ES-I3 (cell line): ENCODE measurements around the gene ANKRD2.

ENCODE experiments used
- H3K36me3 ChIP-seq: 2 replicates; pipeline ENCODE4 v1.6.1; 2013; ENCODE audit warnings: mild to moderate bottlenecking, low read length, control low read depth, moderate library complexity; ENCODE audit not compliant: insufficient read depth
- H3K4me1 ChIP-seq: 2 replicates; pipeline ENCODE4 v1.6.1; 2013; ENCODE audit warnings: mild to moderate bottlenecking, control low read depth, low read length; ENCODE audit not compliant: insufficient read depth
- H3K9ac ChIP-seq: 2 replicates; pipeline ENCODE4 v1.6.1; 2013; ENCODE audit warnings: low read depth, mild to moderate bottlenecking, low read length, moderate library complexity
- H3K9me3 ChIP-seq: 2 replicates; pipeline ENCODE4 v1.6.1; 2013; ENCODE audit warnings: mild to moderate bottlenecking, low read length, moderate library complexity; ENCODE audit not compliant: control insufficient read depth, insufficient read depth

Gene ANKRD2

GRCh38 chr10:97612386-97612785 lies 39.8 kb downstream of the ANKRD2 start:
- H3K36me3 ChIP-seq = no peaks in the 10 kb centered on the region
- H3K4me1 ChIP-seq = peaks cover 3% of the 10 kb centered on the region; the same call in 1 of the 2 replicates
- H3K9me3 ChIP-seq = no peaks in the 10 kb centered on the region
- H3K9ac ChIP-seq = no peak overlapping the region

DNA sequence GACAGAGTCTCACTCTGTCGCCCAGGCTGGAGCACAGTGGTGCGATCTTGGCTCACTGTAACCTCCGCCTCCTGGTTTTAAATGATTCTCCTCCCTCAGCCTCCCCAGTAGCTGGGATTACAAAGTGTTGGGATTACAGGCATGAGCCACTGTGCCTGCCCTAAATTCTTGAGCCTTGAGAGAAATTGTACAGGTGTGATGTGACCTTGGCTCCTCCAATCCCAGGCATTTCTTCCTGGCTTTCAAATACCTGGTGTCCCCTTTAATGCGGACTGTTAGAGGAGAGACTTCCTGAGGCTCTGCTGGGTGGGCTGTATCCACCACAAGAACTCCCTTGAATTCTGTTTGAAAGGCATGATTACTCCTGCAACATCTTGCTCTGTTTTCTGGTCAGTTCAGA lies 45.7 kb downstream of the ANKRD2 start:
- H3K4me1 ChIP-seq = no peaks in the 10 kb centered on the region
- H3K9ac ChIP-seq = no peak overlapping the region
- no peaks in the 10 kb centered on the region for H3K36me3 ChIP-seq
- no peaks in the 10 kb centered on the region for H3K9me3 ChIP-seq

DNA sequence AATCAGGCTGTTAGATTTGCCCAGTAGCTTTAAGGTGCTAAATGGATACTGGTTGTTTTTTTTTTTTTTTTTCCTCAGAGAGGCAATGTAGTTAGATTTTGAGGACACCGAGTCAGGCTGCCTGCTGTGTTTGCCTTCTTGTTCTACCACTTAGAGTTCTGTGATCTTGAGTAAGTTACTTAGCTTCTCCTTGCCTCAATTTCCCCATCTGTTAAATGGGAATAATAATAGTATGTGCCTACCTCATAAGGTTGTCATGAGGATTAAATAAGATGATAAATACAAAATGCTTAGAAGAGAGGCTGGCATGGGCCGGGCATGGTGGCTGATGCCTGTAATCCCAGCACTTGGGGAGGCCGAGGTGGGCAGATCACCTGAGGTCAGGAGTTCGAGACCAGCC lies 46.2 kb downstream of the ANKRD2 start:
- Histone ChIP-seq H3K9ac (no peak overlapping the region), H3K9me3 (no peaks in the 10 kb centered on the region), H3K36me3 (no peaks in the 10 kb centered on the region), H3K4me1 (no peaks in the 10 kb centered on the region)

DNA sequence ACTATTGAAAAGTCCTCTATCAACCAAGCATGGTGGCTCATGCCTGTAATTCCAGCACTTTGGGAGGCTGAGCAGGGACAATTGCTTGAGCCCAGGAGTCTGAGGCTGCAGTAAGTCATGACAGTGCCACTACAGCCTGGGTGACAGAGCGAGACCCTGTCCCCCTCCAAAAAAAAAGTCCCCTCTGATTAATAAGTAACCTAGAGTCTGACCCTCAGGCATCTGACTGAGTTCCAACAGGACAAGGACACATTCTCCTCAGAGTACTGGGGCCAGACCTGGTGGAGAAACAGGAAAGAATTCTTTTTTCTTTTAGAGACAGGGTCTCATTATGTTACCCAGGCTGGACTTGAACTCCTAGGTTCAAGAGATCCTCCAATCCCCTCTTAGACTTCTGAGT lies 50.7 kb downstream of the ANKRD2 start:
- Histone ChIP-seq H3K4me1 (no peaks in the 10 kb centered on the region), H3K36me3 (no peaks in the 10 kb centered on the region), H3K9me3 (no peaks in the 10 kb centered on the region), H3K9ac (no peak overlapping the region)

- H3K36me3 ChIP-seq = no peaks in the 10 kb centered on the region
- no peak overlapping the region for H3K9ac ChIP-seq
- H3K4me1 ChIP-seq = no peaks in the 10 kb centered on the region
- no peaks in the 10 kb centered on the region for H3K9me3 ChIP-seq
Measured at GRCh38 chr10:97627731-97628130, 55.2 kb downstream of the ANKRD2 start.

DNA sequence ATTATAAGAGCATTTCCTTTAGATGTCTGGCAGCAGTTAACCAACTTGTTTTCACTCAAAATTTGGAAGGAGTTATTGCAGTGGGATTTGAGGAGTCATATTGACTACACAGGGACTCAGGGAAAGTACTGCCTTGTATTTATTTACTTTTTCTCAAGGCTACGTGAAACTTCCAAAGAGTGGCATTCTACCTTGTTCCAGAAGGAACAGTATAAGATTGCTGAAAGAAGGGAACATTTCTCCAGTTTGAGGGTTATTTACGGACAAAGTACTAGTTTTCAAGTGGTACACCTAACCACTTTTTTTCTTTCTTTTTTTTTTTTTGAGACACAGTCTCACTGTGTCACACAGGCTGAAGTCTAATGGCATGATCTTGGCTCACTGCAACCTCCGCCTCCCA lies 55.6 kb downstream of the ANKRD2 start:
- no peaks in the 10 kb centered on the region for H3K36me3 ChIP-seq
- no peaks in the 10 kb centered on the region for H3K9me3 ChIP-seq
- H3K4me1 ChIP-seq = no peaks in the 10 kb centered on the region
- no peak overlapping the region for H3K9ac ChIP-seq

- Histone ChIP-seq H3K9me3 (no peaks in the 10 kb centered on the region), H3K36me3 (no peaks in the 10 kb centered on the region), H3K9ac (no peak overlapping the region), H3K4me1 (no peaks in the 10 kb centered on the region)
Measured at GRCh38 chr10:97629289-97629688, 56.7 kb downstream of the ANKRD2 start.

DNA sequence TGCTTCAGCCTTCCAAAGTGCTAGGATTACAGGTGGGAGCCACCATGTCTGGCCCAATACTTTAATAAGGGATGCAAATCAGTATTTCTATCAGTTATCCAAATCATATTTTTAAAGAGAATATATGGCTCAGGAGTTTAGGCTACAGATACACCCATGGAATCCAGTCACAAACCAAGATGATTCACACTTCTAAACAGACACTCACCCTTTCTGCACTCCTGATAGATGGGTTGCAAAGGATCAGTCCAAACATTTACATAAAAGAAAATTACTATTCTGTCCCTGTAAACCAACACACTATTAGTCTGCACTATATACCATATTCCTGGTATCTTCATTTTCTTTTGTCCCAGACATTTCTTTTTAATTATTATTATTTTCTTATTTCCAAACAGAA lies 58.5 kb downstream of the ANKRD2 start:
- no peaks in the 10 kb centered on the region for H3K36me3 ChIP-seq
- H3K9ac ChIP-seq = no peak overlapping the region
- H3K9me3 ChIP-seq = no peaks in the 10 kb centered on the region
- no peaks in the 10 kb centered on the region for H3K4me1 ChIP-seq

- Histone ChIP-seq H3K4me1 (no peaks in the 10 kb centered on the region), H3K9ac (peak within 1 kb of the TSS; percentile 74), H3K9me3 (no peaks in the 10 kb centered on the region), H3K36me3 (no peaks in the 10 kb centered on the region)
Measured at GRCh38 chr10:97632949-97633884, 60.6 kb downstream of the ANKRD2 start, which contains the start of gene MORN4. TSS of gene MORN4 (minus strand) at chr10:97633500. CDS start at chr10:97619653, 13,847 bp downstream.
